Colon (tissue), 2 donors: ENCODE data around the gene MYL5.

Source experiments
- FAIRE-seq: peaks from 2 replicates; lab custom pipeline; 2012; peaks lifted over from hg19 to GRCh38; lab: Jason Lieb, UNC
- donor health status: control.
- donor health status: control.

MYL5 gene

DNA sequence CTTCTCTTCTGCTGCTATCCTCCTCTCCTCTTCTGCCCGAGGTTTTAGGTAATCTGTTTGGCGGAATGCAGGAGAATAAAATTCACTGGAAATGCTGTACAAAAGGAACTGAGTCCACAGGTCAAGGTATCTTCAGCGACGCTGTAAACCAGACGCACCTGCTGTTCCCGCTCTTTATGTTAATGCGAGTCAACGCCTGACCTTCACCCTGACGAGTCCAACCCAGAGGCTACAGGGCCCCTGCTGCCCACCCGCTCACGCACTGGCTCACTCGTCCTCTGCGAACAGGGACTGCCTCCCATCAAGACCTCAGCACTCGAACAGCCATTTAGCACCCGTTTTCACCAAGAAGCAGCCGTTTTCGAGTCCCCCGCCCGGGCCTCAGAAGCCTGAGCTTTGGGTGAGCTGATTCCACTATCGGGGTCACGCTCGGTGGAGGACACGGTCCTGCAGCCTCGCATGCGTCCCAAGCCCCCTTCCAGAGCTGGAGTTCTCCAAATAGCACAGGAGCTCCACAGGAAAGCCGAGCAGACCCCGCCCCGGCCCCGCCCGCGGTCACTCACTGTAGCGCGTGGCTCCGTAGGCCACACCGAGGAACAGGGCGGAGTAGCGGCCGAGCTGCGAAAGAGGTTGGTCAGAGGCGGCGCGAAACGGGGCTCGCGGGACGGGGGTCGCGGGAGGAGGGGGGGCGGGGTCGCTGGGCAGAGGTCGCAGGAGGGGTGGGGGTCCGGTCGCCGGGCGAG lies 822 bp upstream of the MYL5 start:
- no peak for FAIRE-seq

DNA sequence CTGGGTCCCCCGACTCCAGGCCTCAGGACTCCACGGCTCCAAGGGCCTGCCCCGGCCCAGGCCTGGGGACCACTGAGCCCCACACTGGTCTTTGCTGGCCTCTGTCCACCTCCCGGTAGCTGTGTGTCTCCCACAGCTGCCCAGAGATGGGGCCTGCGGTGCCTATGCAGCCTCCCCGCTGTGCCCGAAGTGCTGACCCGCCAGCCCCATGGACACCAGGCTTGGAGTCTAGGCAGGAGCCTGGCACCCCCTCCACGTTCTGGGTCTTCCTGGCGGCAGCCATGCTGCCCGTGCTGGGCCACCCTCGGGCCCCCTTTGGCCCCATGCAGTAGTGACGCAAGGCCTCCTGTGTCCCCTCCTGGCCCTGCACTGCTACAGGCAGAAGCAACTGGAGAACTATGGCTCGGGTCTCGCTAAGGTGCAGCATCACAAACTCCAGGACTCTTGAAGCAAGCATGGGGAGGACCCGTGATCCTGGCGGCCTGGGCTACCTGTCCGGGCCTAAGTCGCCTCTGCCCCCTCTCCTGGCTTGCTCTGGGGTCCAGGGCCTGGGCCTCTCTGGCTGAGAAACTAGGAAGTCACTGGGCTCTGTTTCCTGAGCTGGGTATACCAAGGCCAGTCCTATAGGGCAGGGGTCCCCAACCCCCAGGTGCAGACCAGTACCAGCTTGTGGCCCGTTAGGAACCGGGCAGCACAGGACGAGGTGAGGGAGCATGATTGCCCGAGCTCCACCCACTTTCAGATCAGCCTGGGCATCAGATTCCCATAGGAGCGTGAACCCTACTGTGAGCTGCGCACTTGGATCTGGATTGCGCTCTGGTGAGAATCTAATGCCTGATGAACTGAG lies 917 bp downstream of the MYL5 start:
- no peak for FAIRE-seq

DNA sequence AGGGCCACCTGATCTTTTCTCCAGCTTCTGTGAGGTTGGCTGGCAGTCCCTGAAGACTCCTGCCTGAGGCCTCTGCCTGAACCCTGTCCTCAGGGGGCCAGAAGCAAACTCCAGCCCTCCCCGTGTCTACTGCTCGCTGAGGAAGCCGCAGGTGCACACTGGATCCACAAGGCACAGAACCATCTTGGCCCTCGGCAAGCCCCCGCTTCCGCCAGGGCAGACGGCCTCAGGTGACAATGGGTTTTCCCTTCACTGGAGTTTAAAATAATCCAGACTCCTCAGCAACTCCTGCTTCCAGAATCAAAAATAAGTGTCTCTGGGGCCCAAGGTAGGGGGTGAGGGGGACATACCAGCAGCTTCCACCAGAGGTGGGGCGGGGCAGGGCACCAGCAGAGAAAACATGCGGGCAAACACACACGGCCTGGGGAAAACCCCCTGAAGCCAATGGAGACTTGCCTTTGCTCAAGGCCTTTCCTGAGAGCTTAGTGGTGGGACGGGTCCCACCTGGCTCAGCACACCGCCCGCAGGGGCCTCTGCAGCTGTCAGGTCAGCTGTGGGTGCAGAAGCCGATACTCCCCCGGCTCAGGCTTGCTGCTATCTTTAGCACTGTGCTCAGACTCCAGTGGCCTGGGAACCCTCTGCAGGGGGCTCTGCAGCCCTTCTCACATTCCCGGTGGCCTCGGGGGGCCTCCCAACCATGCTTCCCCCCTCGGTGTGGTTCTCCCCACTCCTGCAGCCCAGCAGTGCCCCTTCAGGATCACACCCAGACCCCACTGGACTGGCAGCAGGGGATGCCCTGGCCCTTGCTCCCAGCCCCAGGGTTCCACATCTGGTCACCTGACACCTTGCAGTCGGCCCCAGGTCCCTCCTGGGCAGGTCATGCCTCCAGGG lies 1.9 kb downstream of the MYL5 start:
- no peak for FAIRE-seq

DNA sequence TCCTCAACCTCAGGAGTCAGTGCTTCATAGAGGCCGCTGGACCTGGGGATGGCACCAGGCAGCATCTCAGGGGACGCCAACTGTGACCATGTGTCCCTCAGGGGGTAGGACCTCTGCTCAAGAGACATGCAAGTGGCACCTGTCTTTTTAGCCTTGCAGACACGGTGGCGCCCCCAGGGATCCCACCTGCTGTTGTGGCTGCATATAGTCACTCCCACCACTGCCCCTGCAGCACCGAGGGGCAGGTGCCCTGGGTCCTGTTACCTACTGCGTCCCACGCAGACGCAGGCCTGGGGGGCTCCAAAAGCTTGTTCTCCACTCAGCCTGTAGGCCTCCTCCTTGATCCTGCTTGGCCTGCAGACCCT lies 2.5 kb downstream of the MYL5 start:
- FAIRE-seq, result no peak

DNA sequence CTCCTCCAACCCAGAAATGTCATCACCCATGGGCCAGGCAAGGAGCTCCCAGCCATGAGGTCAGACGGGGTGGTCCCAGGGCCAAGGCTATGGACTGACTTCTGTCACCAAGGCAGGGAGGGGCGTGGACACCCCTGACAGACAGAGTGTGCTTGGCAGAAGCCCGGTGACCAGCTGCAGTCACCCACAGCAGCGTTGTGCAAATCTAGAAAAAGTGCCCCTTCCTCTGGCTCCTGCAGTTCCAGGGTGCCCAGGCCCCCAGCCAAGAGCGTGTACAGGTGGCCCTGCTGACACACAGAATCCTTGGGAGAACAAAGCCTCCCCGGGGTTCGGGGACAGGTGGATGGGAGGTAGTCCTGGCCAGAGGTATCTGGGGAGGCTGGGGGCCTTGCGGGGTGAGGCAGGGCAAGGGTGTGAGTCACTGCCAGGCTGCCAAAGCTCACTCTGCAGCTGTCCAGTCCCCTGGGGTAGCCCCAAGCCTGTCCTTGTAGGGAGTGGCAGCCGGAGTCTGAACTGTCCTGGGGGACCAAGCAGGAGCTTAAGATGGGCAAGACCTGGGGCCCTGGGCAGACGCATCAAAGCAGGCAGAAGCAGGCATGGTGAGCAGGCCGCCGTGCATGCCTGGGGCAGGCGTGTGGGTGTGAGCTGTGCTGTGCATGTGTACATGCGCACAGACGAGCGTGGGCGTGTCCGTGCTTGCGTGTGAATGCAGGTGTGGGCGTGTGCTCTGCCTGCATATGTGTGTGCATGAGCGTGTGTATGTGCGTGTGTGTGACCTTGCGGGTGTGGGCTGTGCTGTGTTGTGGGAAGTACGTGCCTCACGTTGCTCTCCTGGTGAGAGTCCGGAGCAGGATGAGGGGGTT lies 3.3 kb downstream of the MYL5 start:
- FAIRE-seq, result no peak

DNA sequence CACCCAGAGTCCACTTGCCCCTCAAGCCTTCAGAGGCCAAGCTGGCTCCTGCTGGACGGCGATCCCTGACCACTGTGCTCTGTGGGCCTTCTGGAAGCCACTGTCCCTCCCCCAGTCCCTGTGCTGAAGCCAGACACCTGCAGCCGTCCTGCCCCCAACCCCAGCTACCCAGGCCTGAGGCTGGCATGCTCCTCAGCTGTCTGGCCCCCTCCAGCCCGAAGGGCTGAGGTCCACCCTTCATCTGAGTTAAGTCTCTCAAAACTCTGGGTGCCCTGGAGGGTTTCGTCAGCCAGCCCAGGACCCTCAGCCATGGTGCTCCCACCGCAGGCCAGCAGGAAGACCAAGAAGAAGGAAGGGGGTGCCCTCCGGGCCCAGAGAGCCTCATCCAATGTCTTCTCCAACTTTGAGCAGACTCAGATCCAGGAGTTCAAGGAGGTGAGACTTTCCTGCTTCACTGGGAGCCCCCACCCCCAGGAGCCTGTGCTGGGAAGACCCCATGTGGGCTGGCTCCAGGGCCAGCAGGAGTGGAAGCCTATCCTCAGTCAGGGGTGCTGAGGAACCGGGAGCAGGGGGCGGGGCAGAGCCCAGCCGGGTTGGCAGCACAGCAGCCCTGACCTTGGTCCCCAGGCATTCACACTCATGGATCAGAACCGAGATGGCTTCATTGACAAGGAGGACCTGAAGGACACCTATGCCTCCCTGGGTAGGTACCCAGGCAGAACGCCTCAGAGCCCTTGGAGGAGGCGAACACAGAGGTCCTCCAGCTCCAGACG lies 4.2 kb downstream of the MYL5 start:
- no peak for FAIRE-seq

DNA sequence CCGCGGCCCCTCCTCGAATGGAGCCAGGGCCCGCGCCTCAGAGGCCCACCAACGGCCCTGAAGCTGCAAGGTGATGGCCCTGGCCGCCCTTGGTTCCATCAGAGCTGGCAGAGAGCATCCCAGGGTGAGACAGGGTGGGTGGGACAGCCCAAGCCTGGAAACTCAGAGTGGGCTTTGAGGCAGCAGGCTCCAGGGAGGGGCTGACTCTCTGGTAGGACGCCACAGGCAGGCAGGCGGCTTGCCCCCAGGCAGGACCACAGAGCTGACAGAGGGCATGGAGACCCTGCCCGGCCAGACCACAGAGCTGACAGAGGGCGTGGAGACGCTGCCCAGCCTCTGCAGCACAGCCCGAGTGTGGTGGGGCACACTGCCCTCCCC lies 4.8 kb downstream of the MYL5 start:
- FAIRE-seq, result no peak

DNA sequence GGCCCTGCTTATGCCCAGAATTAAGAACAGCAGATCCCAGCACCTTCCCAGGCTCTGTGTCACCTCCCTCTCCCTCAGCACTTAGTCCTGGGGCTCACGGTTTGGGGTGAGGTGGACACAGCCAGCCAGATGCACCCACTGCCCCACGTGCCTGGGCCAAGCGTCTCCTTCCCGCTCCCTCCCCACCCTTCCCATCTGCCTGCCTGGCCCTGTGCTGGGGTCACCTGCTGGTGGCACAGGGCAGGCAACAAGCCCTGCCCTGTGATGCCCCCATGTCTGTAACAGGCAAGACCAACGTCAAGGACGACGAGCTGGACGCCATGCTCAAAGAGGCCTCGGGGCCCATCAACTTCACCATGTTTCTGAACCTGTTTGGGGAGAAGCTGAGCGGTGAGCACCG lies 5.3 kb downstream of the MYL5 start:
- no peak for FAIRE-seq

DNA sequence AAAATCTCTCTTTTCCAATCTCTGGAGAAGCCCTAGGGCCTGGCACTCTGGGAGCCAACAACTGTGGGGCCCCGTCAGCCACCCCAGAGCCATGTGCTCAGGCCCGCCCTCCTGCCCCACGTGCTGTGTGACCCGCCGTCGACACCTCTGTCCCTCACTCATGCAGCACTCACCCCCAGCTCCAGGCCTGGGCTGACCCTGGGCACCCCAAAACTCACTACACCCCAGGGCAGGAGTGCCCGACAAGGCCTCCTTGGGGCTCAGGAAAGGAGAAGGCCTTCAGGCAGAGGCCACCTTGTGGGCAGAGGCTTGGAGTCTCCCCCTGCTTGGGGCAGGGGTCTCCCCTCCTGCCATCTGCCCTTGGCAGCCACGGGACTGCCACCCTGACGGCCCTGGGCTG lies 5.7 kb downstream of the MYL5 start:
- no peak for FAIRE-seq

DNA sequence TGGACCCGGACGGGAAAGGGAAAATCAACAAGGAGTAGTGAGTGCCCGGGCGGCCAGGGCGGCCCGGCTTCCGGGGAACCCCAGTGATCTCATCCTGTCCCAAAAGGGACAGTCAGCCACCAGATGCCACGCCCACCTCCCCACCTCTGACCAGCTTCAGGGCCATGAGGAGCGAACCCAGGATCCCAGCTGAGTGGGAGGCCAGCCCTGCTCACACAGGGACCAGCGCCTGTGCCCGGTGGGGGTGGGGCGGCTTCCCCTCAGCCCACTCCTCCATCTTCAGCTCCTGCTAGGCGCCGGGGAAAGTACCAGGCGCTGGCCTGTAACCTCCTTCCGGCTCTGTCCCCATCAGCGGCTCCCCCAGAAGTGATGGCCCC lies 6.2 kb downstream of the MYL5 start:
- no peak for FAIRE-seq

DNA sequence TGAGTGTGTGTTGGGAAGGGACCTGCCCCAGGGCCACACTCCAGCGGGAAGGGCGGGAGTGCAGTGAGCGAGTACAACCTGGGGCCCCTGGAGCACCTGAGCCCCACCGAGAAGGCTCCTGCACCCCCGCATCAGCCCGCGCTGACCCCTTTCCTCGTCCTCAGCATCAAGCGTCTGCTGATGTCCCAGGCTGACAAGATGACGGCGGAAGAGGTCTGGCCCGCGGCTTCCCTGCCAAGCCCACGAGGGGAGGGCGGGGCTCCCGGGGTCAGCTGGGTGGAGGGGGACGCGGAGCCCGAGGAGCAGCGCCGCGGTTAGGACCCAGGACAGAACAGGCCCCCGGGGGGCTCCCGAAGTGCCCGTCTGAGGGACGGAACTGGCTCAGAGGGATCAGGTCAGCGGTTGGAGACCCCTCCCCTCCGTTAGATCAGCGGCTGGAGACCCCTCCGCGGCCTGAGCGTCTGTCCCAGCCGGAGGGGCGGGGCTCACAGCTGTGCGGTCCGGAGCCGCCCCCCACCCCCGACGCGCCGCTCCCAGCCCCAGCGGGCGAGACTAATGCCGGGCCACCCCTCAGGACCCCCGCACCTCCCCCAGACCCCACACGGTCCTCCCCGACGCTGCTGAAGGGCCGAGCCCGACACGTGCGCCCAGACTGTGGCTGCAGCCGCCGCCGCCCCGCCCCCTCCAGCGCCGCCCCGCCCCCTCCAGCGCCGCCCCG lies 6.7 kb downstream of the MYL5 start:
- no peak for FAIRE-seq

DNA sequence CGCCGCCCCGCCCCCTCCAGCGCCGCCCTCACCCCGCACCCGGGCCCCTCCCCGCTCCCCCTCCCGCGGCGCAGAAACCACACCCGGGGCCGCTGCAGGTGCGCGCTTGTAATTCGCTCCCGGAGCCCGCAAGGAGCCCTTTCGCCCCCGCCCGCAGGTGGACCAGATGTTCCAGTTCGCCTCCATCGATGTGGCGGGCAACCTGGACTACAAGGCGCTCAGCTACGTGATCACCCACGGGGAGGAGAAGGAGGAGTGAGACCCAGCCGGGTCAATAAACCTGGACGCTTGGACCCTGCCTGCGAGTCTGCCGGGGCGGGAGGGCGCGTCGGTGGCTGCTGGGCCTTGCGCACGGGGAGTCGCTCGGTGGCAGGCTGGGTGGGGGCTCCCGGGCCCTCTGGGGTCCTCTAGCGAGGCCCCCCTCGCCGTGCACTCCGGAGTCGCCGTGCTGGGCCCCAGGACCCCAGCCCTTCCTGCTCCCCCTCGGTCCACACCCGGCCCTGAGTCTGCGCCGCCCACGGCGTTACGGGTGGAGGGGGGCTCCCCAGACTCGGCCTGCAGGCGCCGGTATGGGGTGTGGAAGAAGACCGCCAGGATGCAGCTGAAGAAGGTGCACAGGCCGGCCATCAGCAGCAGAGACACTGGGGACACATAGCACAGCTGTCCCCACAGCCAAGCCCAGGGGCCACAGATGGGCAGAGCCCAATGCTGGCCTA lies 7.6 kb downstream of the MYL5 start:
- FAIRE-seq, result no peak

DNA sequence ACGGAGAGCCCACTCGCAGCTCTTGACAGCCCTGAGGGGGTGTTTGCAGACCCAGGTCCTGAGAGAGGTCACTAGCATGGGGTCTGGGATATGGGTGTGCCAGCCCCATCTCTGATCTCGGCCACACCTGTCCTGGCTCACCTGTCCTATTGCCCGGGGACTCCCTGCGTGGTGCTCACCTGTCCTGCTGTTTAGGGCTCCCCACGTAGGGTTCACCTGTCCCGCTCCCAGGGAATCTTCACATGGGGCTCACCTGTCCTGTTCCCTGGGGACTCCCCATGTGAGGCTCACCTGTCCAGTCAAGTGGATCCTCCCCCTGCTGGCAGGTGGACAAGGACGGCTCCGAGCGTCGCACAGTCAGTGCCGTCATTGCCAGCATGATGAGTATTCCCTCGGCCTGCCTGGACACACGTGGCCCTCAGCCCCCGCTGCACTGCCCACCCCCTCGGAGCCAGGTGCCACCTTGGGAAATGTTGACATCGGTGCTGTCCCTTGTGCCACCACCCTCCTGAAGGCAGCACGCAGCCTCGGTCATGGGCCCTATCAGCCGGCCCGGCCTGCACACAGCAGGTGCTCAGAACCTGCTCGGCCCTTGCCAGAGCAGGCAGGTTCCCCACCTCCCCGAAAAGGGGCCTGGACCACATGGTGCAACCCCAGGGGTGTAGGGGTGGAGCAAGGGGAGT lies 8.3 kb downstream of the MYL5 start:
- no peak for FAIRE-seq

DNA sequence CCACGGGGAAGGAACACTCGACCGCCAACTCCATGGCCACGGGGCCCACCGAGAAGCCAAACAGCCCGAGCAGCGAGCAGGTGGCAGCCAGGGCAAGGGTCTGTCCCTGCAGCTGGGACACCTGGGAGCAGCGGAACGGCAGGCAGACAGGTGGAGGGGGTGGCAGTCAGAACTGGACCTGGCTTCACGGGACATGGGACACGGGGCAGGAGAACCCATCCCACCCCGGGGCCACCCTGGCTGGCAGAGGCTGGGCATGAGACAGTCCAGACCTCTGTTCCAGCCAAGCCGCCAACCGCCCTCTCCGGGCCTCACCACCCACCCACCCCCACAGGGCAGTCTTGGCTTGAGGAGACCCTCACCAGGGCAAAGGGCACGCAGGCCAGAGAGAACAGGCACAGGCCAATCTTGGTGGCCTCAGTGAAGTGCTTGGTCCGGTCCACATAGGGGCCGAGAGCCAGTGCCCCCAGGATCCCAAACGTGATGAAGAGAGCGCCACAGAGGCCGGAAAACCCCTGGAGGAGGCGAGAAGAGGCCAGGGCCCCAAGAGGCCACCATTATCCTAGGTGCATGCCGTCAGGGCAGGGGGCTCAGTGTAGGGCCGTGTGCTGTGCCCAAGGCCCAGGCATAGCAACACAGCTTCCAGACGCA lies 9.0 kb downstream of the MYL5 start:
- no peak for FAIRE-seq

DNA sequence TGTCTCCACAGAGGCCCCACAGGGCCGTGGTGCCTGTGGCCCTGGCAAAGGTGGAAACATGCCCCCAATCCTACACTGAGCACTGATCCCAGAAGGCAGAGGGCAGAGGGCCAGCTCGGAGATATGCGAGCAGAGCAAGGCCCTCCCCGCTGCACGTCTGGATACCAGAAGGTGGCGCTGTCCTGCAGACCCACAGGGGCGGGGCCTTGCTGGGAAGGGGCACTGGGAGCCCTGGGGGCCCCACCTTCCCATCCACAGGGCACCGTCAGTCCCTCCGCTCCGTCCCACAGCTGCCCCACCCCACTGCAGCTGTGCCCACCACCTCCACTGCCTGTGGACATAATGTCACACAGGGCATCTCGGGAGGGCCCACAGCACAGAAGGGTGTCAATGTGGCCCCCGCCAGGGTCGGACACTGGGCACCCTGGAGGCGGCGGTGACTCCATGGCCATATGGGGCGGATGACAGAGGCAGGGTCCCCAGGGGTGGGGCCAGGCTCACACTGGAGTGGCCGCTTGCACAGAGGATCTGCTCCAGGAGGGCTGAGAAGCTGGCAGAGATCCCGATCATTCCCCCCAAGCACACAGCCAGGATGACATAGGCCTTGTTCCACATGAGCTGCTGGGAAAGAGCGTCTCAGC lies 9.8 kb downstream of the MYL5 start:
- no peak for FAIRE-seq

DNA sequence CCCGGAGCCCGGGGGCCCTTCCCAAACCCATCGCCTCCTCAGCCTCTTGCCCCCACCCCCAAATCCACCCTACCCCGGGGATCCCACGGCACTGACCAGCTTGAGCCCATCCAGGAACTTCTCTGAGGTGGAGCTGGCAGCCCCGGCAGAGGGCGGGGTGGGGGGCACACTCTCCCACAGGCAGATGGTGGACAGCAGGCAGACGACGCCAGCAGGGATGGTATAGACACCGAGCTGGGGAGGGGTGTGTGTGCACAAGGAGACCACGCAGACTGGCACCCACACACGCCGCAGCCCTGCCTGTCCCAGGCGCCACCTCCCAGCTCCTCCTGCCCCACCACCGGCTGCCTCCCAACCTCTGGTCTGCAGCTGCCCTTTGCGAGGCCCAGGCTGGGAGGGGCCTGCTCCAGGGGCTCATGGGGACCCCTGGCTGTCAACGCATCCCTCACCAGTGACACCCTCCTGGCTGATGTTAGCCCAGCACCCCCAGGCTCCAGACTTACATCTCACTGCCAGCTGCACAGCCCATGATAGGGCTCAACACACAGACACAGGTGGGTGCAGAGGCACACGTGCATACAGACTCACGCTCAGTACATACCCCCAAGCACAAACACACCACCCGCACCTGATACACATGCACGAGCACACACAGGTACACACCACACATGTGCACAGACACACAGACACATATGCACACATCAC lies 10.4 kb downstream of the MYL5 start:
- no peak for FAIRE-seq

DNA sequence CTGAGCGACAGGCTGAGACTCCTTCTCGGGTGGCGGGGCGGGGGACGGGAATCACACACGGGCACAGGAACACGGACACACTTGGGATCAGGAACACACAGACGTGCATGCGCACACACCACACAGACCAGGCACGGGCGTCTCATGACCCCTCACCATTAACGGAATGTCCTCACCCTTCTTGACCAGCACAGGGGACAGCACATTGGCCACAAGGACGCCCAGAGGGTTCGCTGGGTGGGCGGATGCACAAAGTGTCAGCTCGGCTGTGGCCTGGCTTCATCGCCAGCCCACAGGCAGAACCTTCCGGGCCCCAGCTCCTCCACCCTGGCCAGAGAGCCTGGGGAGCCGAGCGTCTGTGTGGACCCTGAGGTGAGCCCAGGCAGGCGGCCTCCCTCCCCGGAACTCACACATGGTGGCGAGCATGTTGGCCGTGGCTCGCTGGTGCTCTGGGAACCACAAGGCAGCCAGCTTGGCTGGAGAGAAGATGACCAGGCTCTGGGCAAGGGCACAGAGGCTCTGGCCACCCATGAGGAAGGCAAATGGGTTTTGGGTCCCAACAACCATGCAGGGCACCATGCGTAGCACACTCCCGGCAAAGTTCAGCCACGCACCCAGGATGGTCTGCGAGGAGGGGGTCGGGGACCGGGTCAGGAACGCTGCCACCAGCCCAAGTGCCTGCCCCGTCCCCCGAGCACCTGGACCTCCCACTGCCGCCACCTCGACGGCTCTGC lies 11.5 kb downstream of the MYL5 start:
- no peak for FAIRE-seq
